Nephron progenitor cell (in vitro differentiated cells): ENCODE data around the gene NPEPL1.

Experiments
- DNase-seq: peaks from one replicate; pipeline ENCODE4 v3.0.0; 2021
- H3K27ac Mint-ChIP-seq: 2 replicates; pipeline ENCODE4 v1.8.0; 2021; ENCODE audit warnings: mild to moderate bottlenecking, moderate library complexity, mixed read lengths
- H3K27me3 Mint-ChIP-seq: 2 replicates; pipeline ENCODE4 v1.8.0; 2021; ENCODE audit warnings: mild to moderate bottlenecking, low read depth, mixed read lengths; ENCODE audit not compliant: poor library complexity
- H3K36me3 Mint-ChIP-seq: 2 replicates; pipeline ENCODE4 v1.8.0; 2021; ENCODE audit warnings: low read depth, mixed read lengths
- H3K4me1 Mint-ChIP-seq: 2 replicates; pipeline ENCODE4 v1.8.0; 2021; ENCODE audit warnings: mixed read lengths
- H3K4me3 Mint-ChIP-seq: 2 replicates; pipeline ENCODE4 v1.8.0; 2021; ENCODE audit warnings: mild to moderate bottlenecking, moderate library complexity, mixed read lengths
- H3K9me3 Mint-ChIP-seq: 2 replicates; pipeline ENCODE4 v1.8.0; 2021; ENCODE audit warnings: mild to moderate bottlenecking, moderate library complexity, mixed read lengths
- TF ChIP-seq, protein P1 (sequence below): fragments of 200-600 bp; sonication (generic); IDR thresholded peaks from 2 replicates; pipeline ENCODE4 v1.5.0; 2021; ENCODE audit warnings: antibody characterized with exemption

Gene NPEPL1

DNA sequence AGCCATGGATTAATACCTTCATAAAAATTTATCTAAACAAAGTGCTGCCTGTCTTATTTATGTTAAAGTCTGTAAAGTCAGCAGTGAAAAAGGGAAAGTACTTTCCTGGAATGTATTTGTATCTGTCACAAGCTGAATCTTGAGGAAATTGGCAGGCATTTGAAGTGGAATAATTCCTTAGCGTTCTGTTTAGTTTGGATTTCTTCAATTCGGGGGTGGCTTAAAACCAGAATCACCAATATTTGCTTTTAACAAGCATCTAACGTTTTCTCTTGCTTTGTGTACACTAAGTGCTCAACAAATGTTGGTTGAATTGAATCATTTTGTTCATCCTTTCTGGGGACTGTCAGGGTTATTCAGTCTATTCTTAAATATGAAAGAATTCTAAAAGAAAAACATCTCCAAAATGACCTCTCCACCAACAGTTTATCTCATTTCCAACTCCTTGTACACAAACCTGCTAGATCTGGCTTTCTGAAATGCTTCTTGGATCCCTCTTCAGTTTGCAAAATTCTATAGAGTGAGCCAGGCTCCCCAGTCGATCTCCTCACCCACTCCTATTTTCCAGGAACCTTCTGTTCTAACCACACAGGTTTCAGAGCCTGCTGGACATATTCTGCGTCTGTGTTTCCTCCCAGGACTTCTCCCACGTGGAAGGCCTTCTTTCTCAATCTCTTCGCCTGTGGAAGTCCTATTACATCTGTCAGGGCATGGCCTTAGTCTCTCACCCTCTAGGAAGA is 2.0 kb upstream of the NPEPL1 start:
- Mint-ChIP-seq H3K27ac (peak overlapping the region; percentile 64), H3K4me1 (peaks cover 27% of the 10 kb centered on the region), H3K27me3 (no peaks in the 10 kb centered on the region), H3K36me3 (peaks cover 8% of the 10 kb centered on the region), H3K4me3 (no peak overlapping the region), H3K9me3 (no peaks in the 10 kb centered on the region)
- TF ChIP-seq, protein P1, sequence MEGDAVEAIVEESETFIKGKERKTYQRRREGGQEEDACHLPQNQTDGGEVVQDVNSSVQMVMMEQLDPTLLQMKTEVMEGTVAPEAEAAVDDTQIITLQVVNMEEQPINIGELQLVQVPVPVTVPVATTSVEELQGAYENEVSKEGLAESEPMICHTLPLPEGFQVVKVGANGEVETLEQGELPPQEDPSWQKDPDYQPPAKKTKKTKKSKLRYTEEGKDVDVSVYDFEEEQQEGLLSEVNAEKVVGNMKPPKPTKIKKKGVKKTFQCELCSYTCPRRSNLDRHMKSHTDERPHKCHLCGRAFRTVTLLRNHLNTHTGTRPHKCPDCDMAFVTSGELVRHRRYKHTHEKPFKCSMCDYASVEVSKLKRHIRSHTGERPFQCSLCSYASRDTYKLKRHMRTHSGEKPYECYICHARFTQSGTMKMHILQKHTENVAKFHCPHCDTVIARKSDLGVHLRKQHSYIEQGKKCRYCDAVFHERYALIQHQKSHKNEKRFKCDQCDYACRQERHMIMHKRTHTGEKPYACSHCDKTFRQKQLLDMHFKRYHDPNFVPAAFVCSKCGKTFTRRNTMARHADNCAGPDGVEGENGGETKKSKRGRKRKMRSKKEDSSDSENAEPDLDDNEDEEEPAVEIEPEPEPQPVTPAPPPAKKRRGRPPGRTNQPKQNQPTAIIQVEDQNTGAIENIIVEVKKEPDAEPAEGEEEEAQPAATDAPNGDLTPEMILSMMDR, result no peak
- no peak for DNase-seq

- H3K4me1 Mint-ChIP-seq, result peaks cover 27% of the 10 kb centered on the region
- TF ChIP-seq, protein P1, result no peak
- H3K9me3 Mint-ChIP-seq, result no peaks in the 10 kb centered on the region
- no peak for DNase-seq
- no peak overlapping the region for H3K4me3 Mint-ChIP-seq
- H3K27ac Mint-ChIP-seq, result no peak overlapping the region
- H3K36me3 Mint-ChIP-seq, result no peaks in the 10 kb centered on the region
- no peaks in the 10 kb centered on the region for H3K27me3 Mint-ChIP-seq
These were observed 624 bp upstream of the NPEPL1 start for GRCh38 chr20:58691773-58692578.

DNA sequence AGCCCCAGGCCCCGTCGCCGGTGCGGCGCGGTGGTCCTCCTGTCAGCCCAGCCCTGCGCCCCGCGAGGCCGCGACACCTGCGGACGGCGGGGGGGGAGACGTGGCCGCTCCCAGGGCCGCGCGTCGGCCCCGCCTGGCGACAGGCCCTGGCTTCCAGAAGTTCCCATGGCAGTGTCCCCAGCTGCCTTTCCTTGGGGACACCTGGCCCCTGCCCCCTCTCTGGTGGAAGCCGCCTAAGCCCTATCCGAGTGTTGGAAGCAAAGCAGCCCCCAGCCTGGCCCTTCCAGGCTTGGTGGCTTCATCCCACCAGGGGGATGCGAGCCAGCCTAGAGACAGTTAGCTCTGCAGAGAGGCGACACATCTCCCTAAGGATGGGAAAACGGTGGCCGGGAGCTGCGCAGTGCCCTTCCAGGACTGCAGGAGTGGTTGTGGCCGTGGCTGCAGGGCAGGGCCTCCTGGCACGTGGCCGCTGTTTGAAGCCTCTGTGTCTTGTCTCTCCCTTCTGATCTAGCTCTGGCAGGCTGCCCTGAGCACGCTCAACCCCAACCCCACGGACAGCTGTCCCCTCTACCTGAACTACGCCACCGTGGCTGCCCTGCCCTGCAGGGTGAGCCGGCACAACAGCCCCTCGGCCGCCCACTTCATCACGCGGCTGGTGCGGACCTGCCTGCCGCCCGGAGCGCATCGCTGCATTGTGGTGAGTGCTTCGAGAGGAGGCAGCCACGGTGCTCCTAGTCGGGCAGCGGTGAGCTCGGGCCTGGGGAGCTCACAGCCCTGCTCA is 816 bp downstream of the NPEPL1 start:
- Mint-ChIP-seq H3K4me3 (peak overlapping the region; percentile 63), H3K36me3 (peaks cover 5% of the 10 kb centered on the region), H3K9me3 (no peaks in the 10 kb centered on the region), H3K4me1 (peaks cover 24% of the 10 kb centered on the region), H3K27ac (no peak overlapping the region), H3K27me3 (no peaks in the 10 kb centered on the region)
- DNase-seq, result no peak
- TF ChIP-seq, protein P1, result no peak

- no peaks in the 10 kb centered on the region for H3K27me3 Mint-ChIP-seq
- H3K36me3 Mint-ChIP-seq, result peaks cover 6% of the 10 kb centered on the region
- H3K9me3 Mint-ChIP-seq, result no peaks in the 10 kb centered on the region
- peaks cover 14% of the 10 kb centered on the region for H3K4me1 Mint-ChIP-seq
- DNase-seq, result no peak
- no peak overlapping the region for H3K27ac Mint-ChIP-seq
- no peak overlapping the region for H3K4me3 Mint-ChIP-seq
- TF ChIP-seq, protein P1, result no peak
These were observed 1.9 kb downstream of the NPEPL1 start for GRCh38 chr20:58694241-58695083.

DNA sequence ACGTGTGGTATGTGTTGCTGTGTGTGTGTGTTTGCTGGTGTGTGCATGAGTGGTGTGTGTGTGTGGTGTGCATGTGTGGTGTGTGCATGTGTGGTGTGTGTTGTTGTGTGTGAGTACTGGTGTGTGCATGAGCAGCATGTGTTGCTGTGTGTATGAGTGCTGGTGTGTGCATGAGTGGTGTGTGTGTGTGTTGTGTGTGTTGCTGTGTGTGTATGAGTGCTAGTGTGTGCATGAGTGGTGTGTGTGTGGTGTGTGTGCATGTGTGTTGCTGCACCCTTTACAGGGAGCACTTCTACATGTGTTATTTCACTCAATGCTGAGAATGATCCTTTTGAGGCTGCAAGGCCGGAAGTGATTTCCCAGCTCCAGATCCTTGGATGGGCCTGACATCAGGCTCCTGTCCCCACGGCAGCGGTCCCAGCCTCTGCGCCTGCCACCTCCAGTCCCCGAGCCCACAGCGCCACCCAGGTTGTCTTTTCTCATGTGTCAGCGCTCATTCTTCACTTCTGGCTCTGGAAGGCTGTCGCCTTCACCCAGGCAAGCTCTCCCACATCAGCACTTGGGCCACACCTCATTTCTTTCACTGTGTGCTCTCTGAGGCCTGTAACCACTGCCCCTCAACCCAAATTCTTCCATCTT is 2.6 kb downstream of the NPEPL1 start:
- no peak for DNase-seq
- no peak overlapping the region for H3K4me3 Mint-ChIP-seq
- no peak overlapping the region for H3K27ac Mint-ChIP-seq
- H3K36me3 Mint-ChIP-seq, result peaks cover 13% of the 10 kb centered on the region
- TF ChIP-seq, protein P1, result no peak
- H3K4me1 Mint-ChIP-seq, result peaks cover 15% of the 10 kb centered on the region
- H3K9me3 Mint-ChIP-seq, result no peaks in the 10 kb centered on the region
- H3K27me3 Mint-ChIP-seq, result no peaks in the 10 kb centered on the region
